Measurements from ENCODE around the gene OTOG. TPM values are rescaled to one million over a fixed set of nuclear protein-coding genes. Genes with fewer than 3 reads are reported as not detected.

OTOG gene
- total RNA-seq, 1 experiment from 2014 or later, result 0.35 TPM

DNA sequence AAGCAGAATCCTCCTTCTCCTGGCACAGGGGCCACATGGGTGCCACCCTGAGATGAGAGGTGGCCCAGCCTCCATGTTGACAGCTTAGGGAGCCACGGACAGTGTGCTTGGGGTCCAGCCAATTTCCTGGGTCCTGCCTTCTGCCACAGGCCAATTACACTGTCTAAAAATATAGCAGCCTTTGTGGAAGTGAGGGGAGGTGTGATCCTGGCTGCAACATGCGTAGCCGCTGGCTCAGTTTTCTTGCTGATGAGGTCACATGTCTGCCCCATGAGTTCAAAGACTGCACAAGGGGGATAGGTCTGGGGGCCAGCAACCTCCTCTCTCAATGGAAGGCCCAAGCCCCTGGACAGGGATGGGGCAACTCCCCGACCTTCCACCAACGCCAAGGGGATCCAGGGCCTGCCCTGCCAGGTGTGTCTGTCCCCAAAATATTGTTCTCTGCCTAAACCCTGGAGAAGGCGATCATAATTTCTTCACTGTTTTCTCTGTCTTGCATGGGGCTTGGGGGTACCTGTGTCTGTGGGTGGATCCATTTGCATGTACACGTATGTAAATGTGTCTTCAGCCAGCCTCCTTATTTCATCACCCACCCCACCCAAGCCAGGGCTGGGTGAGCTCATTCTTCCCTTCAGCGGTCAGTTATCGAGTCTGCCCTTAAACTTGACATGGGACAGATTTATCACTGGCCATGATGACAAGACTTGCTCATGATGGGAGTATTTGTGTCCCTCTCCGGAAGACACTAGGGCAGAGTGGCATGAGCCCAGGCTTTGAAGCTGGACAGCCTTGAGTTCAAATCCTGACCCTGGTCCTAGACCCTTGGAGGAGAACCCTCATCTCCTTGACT is 59.4 kb downstream of the OTOG start:
- Histone ChIP-seq H3T11ph (ENCODE audit: low read length) (no peak overlapping the region), H3K23me2 (ENCODE audit: insufficient read length, low read depth, low read length, poor library complexity, severe bottlenecking) (no peaks in the 10 kb centered on the region), H2AK5ac (ENCODE audit: insufficient read length, low read length) (no peak overlapping the region), H4K91ac (ENCODE audit: insufficient read length, low read depth, low read length) (no peak overlapping the region), H2AFZ (ENCODE audit: low read length) (no peak overlapping the region), H2BK20ac (ENCODE audit: low read depth, low read length, poor library complexity, severe bottlenecking) (no peak overlapping the region), H3K23ac (ENCODE audit: insufficient read length, low read depth, low read length) (no peak overlapping the region), H4K20me1 (ENCODE audit: control insufficient read depth, insufficient read depth, insufficient read length) (no peaks in the 10 kb centered on the region), H3K14ac (ENCODE audit: insufficient read depth, low read length) (no peak overlapping the region), H3K9ac (ENCODE audit: extremely low read depth, insufficient read length, low read length) (no peak overlapping the region), H3K27ac (ENCODE audit: insufficient read length, low read depth, low read length) (no peak overlapping the region), H3K56ac (ENCODE audit: insufficient read length, low read depth, low read length) (no peak overlapping the region), H3K4me1 (ENCODE audit: insufficient read depth, low read length) (no peaks in the 10 kb centered on the region), H3K9me3 (ENCODE audit: control insufficient read depth, low read depth, low read length) (no peaks in the 10 kb centered on the region), H2BK15ac (ENCODE audit: low read depth, low read length) (no peak overlapping the region), H3K4ac (ENCODE audit: low read depth, low read length) (no peak overlapping the region), H3K79me2 (ENCODE audit: insufficient read depth, low read length) (no peaks in the 10 kb centered on the region), H4K8ac (replicated peaks; ENCODE audit: insufficient read length, low read depth, low read length) (no peak overlapping the region), H2BK120ac (ENCODE audit: low read depth, low read length, poor library complexity, severe bottlenecking) (no peak overlapping the region), H3K27me3 (ENCODE audit: insufficient read depth, low read length) (no peaks in the 10 kb centered on the region), H2BK5ac (ENCODE audit: insufficient read length, low read length) (no peak overlapping the region), H4K5ac (ENCODE audit: insufficient read length, low read depth, low read length) (no peak overlapping the region), H3K18ac (ENCODE audit: insufficient read length, low read depth, low read length) (no peak overlapping the region), H3K79me1 (ENCODE audit: insufficient read depth, low read depth, low read length, poor library complexity, severe bottlenecking) (no peaks in the 10 kb centered on the region), H3K4me2 (ENCODE audit: insufficient read depth, insufficient read length, low read length) (no peak overlapping the region), H2BK12ac (ENCODE audit: insufficient read length, low read depth, low read length) (no peak overlapping the region)
- TF ChIP-seq, protein P1, sequence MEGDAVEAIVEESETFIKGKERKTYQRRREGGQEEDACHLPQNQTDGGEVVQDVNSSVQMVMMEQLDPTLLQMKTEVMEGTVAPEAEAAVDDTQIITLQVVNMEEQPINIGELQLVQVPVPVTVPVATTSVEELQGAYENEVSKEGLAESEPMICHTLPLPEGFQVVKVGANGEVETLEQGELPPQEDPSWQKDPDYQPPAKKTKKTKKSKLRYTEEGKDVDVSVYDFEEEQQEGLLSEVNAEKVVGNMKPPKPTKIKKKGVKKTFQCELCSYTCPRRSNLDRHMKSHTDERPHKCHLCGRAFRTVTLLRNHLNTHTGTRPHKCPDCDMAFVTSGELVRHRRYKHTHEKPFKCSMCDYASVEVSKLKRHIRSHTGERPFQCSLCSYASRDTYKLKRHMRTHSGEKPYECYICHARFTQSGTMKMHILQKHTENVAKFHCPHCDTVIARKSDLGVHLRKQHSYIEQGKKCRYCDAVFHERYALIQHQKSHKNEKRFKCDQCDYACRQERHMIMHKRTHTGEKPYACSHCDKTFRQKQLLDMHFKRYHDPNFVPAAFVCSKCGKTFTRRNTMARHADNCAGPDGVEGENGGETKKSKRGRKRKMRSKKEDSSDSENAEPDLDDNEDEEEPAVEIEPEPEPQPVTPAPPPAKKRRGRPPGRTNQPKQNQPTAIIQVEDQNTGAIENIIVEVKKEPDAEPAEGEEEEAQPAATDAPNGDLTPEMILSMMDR (conservative IDR thresholded peaks at IDR 0.05), result no peak
- DNase-seq, result no peak
- Mint-ChIP-seq H3K4me1 (peaks cover 6 to 12% of the 10 kb centered on the region in 2 experiments), H3K4me3 (no peak overlapping the region; a peak in 1 of 5 replicates), H3K9me3 (no peaks in the 10 kb centered on the region), H3K27ac (peak overlapping the region in 2 of 3 experiments; percentile 42 to 81; a peak in 2 of 7 replicates), H3K36me3 (ENCODE audit: insufficient read depth in 1 of 3, low read depth in 3 of 3) (no peaks in the 10 kb centered on the region), H3K27me3 (ENCODE audit: low read depth) (peaks cover 19% of the 10 kb centered on the region)
- WGBS (ENCODE audit: extremely low coverage, insufficient read length, low lambda C conversion rate), result no CpG with 5 or more reads among the region's 10 CpGs
